Stimulated activated CD8-positive, alpha-beta memory T cell treated with anti-CD3 and anti-CD28 coated beads, Interleukin-12 subunit alpha, Interleukin-12 subunit beta, amount 100 ng/mL, for 4 hours (primary cell): ENCODE measurements around the gene CHST11.

Source experiments
- DNase-seq: peaks from one replicate; pipeline ENCODE4 v3.0.0-alpha.2; 2020; ENCODE audit warnings: low read depth

The CHST11 gene

GRCh38 chr12:104482748-104483147 lies 26.0 kb downstream of the CHST11 start:
- no peak for DNase-seq

DNA sequence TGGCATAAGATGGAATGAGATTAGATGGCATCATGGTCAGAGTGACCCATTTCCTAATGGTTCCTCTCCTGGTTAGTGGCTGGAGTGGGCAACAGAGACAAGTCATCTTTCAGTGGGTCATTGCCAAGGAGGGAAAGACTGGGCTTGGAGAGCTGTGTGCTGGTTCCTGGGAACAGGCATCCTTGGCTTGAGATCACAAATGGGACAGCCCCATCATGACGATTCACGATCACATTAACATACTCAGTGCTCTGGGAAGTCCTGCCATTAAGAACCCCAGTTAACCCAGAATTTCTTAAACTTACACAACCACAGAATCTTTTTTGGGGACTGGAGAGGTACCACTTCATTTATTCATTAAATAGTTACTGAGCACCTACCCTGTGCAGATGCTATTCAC lies 27.3 kb downstream of the CHST11 start:
- DNase-seq = no peak

DNA sequence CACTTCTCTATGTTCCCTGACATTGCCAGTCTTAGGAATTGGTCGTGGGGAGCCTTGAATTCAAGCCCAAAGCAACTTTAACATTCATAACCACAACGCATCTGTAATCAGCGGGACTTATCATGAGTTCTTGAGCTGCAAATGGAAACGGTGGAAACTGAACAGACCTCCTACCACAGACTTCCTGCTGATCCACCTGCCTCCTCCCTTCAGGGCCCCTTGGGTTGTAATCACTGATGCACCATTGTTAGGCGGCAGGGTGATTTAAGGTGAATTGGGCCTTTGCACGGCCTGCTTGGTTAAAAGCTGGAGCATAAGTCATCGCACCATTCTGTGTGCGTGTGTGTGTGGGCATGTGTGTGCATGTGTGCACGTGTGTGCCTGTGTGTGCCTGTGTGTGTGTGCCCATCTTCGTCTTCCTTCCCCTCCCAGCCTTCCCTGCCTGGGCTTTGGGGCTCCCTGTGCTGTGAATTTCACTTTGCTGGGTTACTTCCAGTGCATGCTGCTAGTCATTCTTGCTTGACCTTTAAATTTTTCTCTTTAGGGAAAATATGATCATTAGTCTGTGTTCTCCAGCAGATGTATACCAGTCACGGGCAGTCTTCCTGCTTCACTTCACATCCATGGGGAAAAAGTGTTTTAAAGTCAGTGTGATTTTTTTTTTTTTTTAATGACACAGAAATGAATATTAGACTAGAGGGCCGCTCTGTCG lies 29.1 kb downstream of the CHST11 start:
- no peak for DNase-seq

DNA sequence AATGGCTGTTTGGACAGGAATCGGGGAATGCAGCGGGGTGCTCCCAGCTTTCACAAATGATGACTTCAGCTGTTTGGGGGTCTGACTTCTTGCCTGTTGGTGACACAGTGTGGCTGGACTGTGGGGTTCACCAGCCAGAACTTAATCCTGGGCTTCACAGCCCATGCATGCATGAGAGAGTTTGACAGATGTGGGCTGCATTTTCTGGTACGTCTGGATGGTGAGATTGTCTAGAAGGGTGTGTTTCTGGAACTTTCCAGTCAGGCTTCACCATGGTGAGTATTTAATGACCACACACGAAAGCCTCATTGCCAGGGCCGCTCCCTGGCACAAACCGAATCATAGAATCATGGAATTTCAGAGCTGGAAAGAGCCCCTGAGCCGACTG lies 29.6 kb downstream of the CHST11 start:
- no peak for DNase-seq

GRCh38 chr12:104486943-104487819 lies 30.4 kb downstream of the CHST11 start:
- no peak for DNase-seq

DNA sequence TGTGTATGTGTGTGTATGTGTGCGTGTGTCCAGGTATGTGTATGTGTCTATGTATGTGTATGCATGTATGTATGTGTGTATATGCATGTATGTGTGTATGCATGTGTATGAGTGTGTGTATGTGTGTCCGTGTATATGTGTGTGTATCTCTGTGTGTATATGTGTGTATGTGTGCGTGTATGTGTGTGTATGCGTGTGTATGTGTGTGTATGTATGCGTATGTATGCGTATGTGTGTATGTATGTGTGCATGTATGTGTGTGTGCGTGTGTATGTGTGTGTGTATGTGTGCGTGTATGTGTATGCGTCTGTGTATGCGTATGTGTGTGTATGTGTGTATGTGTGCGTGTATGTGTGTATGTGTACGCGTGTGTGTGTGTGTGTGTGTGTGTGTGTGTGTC lies 31.6 kb downstream of the CHST11 start:
- no peak for DNase-seq

DNA sequence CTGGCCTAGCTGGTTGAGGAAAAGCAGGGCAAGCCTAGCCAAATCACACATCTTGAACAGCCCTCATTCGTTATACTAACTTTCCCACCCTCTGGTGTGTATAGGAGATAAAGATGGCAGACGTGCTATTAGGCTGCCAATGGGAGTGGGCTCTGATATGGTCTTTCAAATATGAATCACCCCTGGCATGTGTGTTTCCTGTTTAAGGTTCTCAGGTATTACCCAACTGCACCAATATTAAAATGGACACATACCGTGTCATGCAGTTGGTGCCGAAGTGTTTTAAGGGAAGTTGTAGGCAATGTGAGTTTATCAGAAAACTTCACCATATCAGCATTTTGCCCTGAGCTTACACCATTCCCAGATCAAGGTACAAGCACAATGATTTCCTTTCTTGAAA lies 33.4 kb downstream of the CHST11 start:
- DNase-seq = no peak

GRCh38 chr12:104490850-104491249 lies 34.1 kb downstream of the CHST11 start:
- DNase-seq = no peak

DNA sequence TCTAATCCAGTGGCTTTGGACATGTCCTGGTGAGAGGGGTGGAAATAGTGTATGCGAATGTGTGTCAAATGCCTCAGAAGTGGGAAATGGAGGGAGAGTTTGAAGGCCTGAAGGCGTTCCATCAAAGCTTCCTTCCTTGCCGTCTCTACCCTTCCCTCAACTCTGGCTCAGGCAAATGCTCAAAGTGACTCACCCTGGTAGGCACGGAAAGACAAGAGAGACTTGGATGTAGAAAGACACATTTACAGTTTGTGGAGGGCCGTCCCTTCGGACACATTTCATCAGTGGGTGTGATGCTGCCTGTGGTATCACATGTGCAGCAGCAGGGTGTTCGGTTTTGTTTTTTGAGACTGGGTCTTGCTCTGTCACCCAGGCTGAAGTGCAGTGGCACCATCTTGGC lies 36.7 kb downstream of the CHST11 start:
- no peak for DNase-seq

DNA sequence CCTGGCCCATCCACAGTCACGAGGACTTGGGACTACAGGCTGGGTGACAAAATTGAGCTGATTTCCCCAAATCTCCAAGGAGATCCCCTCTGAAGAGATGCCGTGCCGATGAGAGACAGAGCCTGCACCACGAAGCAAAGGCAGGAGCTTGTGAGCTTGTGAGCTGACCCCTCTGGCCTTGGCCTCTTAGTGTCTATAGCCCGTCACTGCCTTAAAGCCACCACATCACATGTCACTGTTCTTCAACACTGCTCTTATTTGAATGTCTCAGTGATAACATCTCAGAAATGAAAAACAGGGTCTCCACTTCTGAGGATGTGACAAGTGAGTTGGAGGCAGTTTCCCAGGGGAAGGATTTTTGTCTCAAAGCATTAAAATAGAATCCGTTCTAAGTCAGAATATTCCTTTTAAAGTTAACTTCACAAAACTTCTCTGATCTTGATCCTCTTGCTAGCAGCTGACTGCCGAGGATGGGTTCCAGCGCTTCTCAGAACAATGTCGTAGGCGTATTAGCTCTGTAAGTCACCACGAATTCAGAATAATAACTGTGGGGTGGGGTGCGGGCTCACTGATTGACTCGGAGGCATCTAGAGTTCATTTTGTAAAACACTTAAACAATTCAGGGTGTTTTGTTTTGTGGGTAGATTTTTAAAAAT lies 37.5 kb downstream of the CHST11 start:
- DNase-seq = peak; percentile 39

GRCh38 chr12:104494793-104495158 lies 38.0 kb downstream of the CHST11 start:
- no peak for DNase-seq

GRCh38 chr12:104495786-104496185 lies 39.0 kb downstream of the CHST11 start:
- DNase-seq = no peak

DNA sequence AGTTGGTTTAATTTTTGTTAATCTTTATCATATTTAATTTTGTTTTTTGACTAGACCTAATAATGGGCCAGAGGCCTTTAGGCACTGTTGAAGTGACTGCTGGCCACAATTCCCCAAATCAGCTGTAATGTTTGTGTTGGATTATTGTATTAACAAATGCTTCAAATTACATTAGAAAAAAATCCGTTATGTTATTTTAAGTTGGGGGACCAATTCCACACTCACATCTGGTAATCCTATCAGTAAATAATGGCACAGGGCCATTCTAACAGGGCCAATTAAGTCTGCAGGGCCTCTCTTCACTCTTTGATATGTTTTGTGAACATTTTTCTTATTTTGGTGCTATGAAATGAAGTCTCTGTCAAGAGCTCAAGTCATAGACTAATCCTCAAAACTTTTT lies 39.6 kb downstream of the CHST11 start:
- DNase-seq = no peak

DNA sequence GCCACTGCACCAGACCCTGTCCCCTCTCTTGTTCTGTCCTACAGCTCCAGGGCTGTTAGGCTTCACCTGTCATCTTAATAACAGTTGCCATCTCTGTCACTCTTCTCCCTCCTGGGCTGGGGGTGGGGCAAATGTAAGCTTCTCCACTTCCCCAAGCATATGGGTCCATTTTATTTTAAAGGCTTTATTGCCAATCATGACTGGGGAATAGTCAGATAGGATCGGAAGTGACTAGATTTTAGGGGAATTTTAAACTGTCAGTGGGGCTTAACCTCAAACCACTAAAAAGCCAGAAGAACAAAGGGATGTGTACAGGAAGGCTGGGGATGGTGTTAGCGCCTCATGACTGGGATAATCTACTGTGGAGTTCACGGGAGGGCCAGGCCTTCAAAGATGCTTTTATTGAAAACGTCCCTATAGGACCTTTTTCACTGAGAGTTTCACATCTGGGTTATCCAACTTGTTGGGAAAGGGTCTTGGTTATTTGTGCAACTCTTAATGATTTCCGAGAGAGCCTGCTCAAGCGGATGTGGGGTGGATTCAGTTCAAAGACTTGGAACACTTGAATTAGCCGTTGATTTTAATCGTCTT lies 41.6 kb downstream of the CHST11 start:
- DNase-seq = no peak

DNA sequence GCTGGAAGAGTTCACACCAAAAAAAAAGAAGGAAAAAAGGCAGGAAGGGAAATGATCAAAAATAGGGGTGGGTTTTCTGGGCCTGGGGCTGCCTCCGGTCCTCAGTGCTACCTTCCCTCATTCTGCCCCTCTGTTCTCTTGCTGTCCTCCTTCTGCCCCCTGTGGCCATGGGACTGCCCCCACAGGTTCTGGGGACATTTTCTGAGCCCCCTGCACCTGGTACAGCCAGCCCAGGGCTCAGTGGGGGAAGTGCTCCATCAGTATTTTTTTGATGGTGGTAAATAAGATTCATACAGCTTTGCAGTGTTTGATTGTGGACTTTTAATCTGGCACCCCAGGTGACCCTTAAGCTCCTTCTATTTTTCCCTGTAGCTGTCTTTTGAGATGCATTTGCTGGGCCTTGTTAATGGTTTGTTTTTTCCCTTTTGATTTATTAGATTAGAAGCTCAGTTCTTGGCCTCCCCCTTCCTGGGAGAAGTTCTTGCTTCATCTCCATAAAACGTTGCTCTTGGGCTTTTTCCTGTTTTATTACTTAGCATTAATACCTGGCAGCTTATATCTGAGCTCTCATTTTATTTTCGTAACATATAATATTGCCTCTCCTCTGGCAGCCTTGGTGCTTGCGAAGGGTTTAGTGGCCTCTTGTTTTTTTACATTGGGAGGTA lies 43.1 kb downstream of the CHST11 start:
- DNase-seq = no peak

GRCh38 chr12:104501115-104501514 lies 44.4 kb downstream of the CHST11 start:
- DNase-seq = no peak

DNA sequence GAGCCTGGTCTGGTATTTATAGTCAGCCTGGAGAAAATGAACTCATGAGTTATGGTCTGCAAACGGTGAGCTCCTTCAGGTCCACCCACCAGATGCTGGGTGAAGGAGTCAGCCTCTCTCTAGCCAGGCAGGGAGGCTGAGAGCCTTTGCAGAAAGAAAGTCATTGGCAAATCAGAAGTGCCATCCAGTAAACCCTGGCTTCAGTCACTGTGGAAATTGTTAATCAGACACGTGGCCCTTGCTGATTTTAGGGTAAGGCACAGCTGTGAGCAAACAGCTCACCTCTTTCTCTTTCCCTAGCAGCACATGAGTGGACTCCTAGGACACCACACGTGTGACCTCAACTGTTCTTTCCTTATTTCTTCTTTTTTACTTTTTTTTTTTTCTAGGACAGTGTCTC lies 44.9 kb downstream of the CHST11 start:
- no peak for DNase-seq

- DNase-seq = no peak
These were observed 45.5 kb downstream of the CHST11 start for GRCh38 chr12:104502217-104502616.

DNA sequence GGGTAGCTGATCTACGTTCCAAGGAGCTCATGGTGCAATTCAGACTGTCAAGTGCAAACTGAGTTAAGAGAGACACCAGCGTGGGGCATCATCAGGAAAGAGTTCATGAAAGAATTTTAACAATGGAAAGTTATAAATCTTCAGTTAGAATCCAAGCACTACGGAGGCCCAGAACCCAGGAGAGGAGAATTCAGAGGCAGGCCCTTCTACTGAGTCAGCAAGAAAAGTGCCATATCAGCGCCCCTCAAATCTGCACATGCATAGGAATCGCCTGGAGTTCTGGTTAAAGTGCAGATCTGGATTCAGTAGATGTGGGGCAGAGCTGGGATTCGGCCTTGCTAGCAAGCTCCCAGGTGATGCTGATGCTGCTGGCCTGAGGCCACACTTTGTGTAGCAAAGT lies 45.9 kb downstream of the CHST11 start:
- no peak for DNase-seq

- no peak for DNase-seq
These were observed 46.4 kb downstream of the CHST11 start for GRCh38 chr12:104503191-104503590.

DNA sequence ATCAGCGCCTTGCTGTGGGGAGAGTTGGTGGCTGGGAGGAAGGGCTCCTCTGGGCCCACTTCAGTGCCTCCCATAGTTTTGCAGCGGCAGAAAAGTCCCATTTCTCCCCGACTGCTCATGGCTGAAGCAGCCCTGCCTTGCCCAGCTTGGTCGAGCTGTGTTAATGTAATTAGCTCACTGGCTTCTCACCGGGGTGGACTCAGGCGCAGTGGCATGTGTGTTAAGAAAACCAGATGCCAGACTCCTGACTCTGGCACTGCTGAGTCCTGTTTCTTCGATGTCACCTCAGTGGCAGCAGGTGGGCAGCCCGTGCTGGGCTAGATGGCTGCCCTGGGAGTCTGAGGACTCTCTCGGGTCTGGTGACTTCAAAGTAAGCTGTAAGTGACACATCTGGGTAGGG lies 47.4 kb downstream of the CHST11 start:
- no peak for DNase-seq
